Adipocyte (in vitro differentiated cells): ENCODE measurements around the gene OR12D2.
"Not testable (repeated sequence)": the region's sequence is repeated elsewhere in the genome, so short reads cannot be mapped to it uniquely, and the experiment has no call there.

Experiments used
- DNase-seq: peaks from one replicate; pipeline ENCODE4 v3.0.0-alpha.2; 2015; ENCODE audit warnings: low read depth
- H3K27me3 ChIP-seq: replicated peaks from 2 replicates; pipeline ENCODE4 v1.7.0; 2013; ENCODE audit warnings: mild to moderate bottlenecking, low read length, moderate library complexity; ENCODE audit not compliant: control insufficient read depth, insufficient read depth
- H3K36me3 ChIP-seq: 2 replicates; pipeline ENCODE4 v1.7.0; 2013; ENCODE audit warnings: low read length, mild to moderate bottlenecking, moderate library complexity; ENCODE audit not compliant: control insufficient read depth, insufficient read depth, severe bottlenecking
- H3K4me1 ChIP-seq: 2 replicates; pipeline ENCODE4 v1.7.0; 2013; ENCODE audit warnings: mild to moderate bottlenecking, low read length, moderate library complexity; ENCODE audit not compliant: control insufficient read depth, insufficient read depth
- H3K4me3 ChIP-seq: 2 replicates; pipeline ENCODE4 v1.7.0; 2013; ENCODE audit warnings: mild to moderate bottlenecking, low read length, moderate library complexity
- H3K9ac ChIP-seq: 2 replicates; pipeline ENCODE4 v1.7.0; 2013; ENCODE audit warnings: mild to moderate bottlenecking, low read length, moderate library complexity
- H3K9me3 ChIP-seq: 2 replicates; pipeline ENCODE4 v1.7.0; 2013; ENCODE audit warnings: mild to moderate bottlenecking, low read length, moderate library complexity; ENCODE audit not compliant: control insufficient read depth

The OR12D2 gene

DNA sequence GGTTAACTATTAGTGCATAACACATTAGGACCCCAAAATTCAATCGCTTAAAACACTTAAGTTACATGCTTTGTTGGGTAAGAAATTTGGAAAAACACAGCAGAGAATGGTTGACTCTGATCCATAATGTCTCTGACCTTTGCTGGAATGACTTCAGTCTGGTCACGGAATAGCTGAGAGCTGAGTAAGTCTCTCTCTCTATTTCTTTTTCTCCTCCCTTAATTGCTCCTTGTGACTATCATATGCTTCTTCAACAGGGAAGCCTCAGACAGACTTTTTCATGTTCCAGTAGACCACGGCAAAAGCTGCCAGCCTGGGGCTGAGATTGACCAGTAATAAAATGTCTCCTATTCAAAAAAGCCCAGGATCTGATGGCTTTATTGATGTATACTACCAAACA is 24.1 kb downstream of the OR12D2 start:
- no peak overlapping the region for H3K9ac ChIP-seq
- H3K4me1 ChIP-seq, result no peaks in the 10 kb centered on the region
- H3K36me3 ChIP-seq, result no peaks in the 10 kb centered on the region
- H3K4me3 ChIP-seq, result no peak overlapping the region
- no peaks in the 10 kb centered on the region for H3K9me3 ChIP-seq
- DNase-seq, result peak; percentile 63
- H3K27me3 ChIP-seq, result no peaks in the 10 kb centered on the region

DNA sequence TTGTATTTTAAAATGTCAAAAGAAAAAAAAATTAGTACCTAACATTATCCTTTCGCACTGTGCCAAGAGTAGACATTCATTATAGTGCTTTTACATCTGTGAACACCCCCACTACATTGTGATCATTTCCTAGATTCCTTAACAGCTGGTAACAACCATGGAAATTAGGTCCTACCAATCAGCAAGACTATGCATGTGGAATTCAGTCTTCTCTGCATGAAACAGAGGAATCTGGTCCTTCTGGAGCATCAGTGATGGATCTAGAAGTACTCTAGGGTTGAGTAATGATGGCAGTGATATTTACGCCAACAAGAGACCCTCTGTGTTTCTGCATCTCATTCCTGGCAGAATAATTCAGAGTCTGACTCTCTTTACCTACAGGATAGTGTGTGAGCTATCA is 28.7 kb downstream of the OR12D2 start:
- no peaks in the 10 kb centered on the region for H3K27me3 ChIP-seq
- H3K36me3 ChIP-seq, result no peaks in the 10 kb centered on the region
- H3K9ac ChIP-seq, result no peak overlapping the region
- no peaks in the 10 kb centered on the region for H3K4me1 ChIP-seq
- no peak overlapping the region for H3K4me3 ChIP-seq
- no peak for DNase-seq
- H3K9me3 ChIP-seq, result no peaks in the 10 kb centered on the region

GRCh38 chr6:29424575-29424974 is 29.1 kb downstream of the OR12D2 start:
- no peak overlapping the region for H3K4me3 ChIP-seq
- no peaks in the 10 kb centered on the region for H3K27me3 ChIP-seq
- H3K9ac ChIP-seq, result no peak overlapping the region
- no peaks in the 10 kb centered on the region for H3K36me3 ChIP-seq
- no peaks in the 10 kb centered on the region for H3K4me1 ChIP-seq
- no peaks in the 10 kb centered on the region for H3K9me3 ChIP-seq
- no peak for DNase-seq

- no peak overlapping the region for H3K4me3 ChIP-seq
- no peaks in the 10 kb centered on the region for H3K36me3 ChIP-seq
- H3K4me1 ChIP-seq, result no peaks in the 10 kb centered on the region
- no peak overlapping the region for H3K9ac ChIP-seq
- DNase-seq, result no peak
- no peaks in the 10 kb centered on the region for H3K27me3 ChIP-seq
- H3K9me3 ChIP-seq, result no peaks in the 10 kb centered on the region
These were observed 29.6 kb downstream of the OR12D2 start for GRCh38 chr6:29425075-29425474.

GRCh38 chr6:29426654-29427053 is 31.2 kb downstream of the OR12D2 start:
- H3K4me1 ChIP-seq, result no peaks in the 10 kb centered on the region
- no peaks in the 10 kb centered on the region for H3K36me3 ChIP-seq
- no peaks in the 10 kb centered on the region for H3K27me3 ChIP-seq
- H3K9me3 ChIP-seq, result no peaks in the 10 kb centered on the region
- no peak overlapping the region for H3K9ac ChIP-seq
- DNase-seq, result no peak
- H3K4me3 ChIP-seq, result no peak overlapping the region

GRCh38 chr6:29436730-29437129 is 41.3 kb downstream of the OR12D2 start:
- not testable (repeated sequence) for H3K4me1 ChIP-seq, DNase-seq, H3K9me3 ChIP-seq, H3K27me3 ChIP-seq, H3K9ac ChIP-seq, H3K4me3 ChIP-seq, H3K36me3 ChIP-seq

- no peaks in the 10 kb centered on the region for H3K27me3 ChIP-seq
- no peak for DNase-seq
These were observed 43.6 kb downstream of the OR12D2 start, which contains the start of gene OR10C1 for GRCh38 chr6:29439006-29439405. OR10C1 (plus strand) TSS chr6:29439306; CDS start chr6:29440016, 710 bp downstream.

DNA sequence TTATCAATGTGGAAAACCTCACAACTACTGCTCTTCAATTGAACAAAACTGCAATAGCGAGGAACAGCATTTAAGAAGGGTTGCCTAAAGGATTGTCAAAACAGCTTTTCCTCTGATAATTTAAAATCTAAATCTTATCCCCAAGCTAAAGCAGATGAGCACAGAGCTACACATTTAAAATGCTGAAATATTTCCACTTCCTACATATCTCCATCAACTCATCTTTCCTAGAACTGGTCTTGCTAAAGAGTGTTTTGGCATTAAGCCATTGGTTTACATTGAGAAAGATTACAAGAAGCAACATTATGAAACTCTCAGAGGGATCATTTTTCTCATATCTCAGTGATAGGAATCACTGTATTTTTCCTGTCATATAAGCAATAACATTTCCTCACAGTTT is 47.3 kb downstream of the OR12D2 start:
- peak; percentile 47 for DNase-seq
- H3K36me3 ChIP-seq, result no peaks in the 10 kb centered on the region
- H3K4me3 ChIP-seq, result no peak overlapping the region
- H3K27me3 ChIP-seq, result no peaks in the 10 kb centered on the region
- no peaks in the 10 kb centered on the region for H3K4me1 ChIP-seq
- H3K9me3 ChIP-seq, result no peaks in the 10 kb centered on the region
- no peak overlapping the region for H3K9ac ChIP-seq

More at GRCh38 chr6:29439006-29439405, 43.6 kb downstream of the OR12D2 start, which contains the start of gene OR10C1:
- H3K36me3 ChIP-seq, result no peaks in the 10 kb centered on the region
- no peaks in the 10 kb centered on the region for H3K4me1 ChIP-seq
- H3K9me3 ChIP-seq, result peaks cover 2% of the 10 kb centered on the region
- no peak within 1 kb of the TSS for H3K9ac ChIP-seq
- H3K4me3 ChIP-seq, result no peak within 1 kb of the TSS

GRCh38 chr6:29444031-29444430 is 48.6 kb downstream of the OR12D2 start:
- not testable (repeated sequence) for H3K9me3 ChIP-seq, H3K4me1 ChIP-seq, DNase-seq, H3K9ac ChIP-seq, H3K36me3 ChIP-seq, H3K27me3 ChIP-seq, H3K4me3 ChIP-seq
